ENCODE data around the gene THSD4. TPM values are rescaled to one million over a fixed set of nuclear protein-coding genes. Genes with fewer than 3 reads are reported as not detected.

The THSD4 gene
- total and polyA plus RNA-seq, 9 of the 15 experiments (the other 6 are each of a cell fraction or from before 2014, with no cell fraction given): 0.04 TPM; not detected in 5

GRCh38 chr15:71239592-71240364, 124.5 kb downstream of the THSD4 start (continued):
- TF ChIP-seq POLR3A (IDR thresholded peaks at IDR 0.05; ENCODE audit: borderline replicate concordance, extremely low read depth, insufficient read depth, insufficient read length): no peak
- TF ChIP-seq RNF219 (CRISPR knock-in tag; IDR thresholded peaks at IDR 0.05): no peak
- TF ChIP-seq CHD1 (IDR thresholded peaks at IDR 0.05; ENCODE audit: low read length): no peak
- TF ChIP-seq ZNF3 (CRISPR knock-in tag; IDR thresholded peaks at IDR 0.05): no peak
- TF ChIP-seq CHCHD3 (CRISPR knock-in tag; IDR thresholded peaks at IDR 0.05): no peak
- no peak for TF ChIP-seq HDAC2 (IDR thresholded peaks at IDR 0.05)
- TF ChIP-seq XRCC3 (IDR thresholded peaks at IDR 0.05): no peak
- TF ChIP-seq ZNF197 (CRISPR knock-in tag; IDR thresholded peaks at IDR 0.05; ENCODE audit: low read depth): no peak
- no peak for TF ChIP-seq CC2D1A (IDR thresholded peaks at IDR 0.05)
- no peak for TF ChIP-seq BACH1 (tag; IDR thresholded peaks at IDR 0.05)
- no peak for TF ChIP-seq HDGF (IDR thresholded peaks at IDR 0.05)
- no peak for TF ChIP-seq LCOR (CRISPR knock-in tag; IDR thresholded peaks at IDR 0.05)
- TF ChIP-seq BRCA1 (IDR thresholded peaks at IDR 0.05): no peak
- no peak for TF ChIP-seq BRCA1 (CRISPR knock-in tag; IDR thresholded peaks at IDR 0.05)
- TF ChIP-seq HINFP (tag; conservative IDR thresholded peaks at IDR 0.05; ENCODE audit: low read depth): no peak
- no peak for TF ChIP-seq MYNN (IDR thresholded peaks at IDR 0.05)
- TF ChIP-seq MYNN (CRISPR knock-in tag; IDR thresholded peaks at IDR 0.05): no peak
